ENCODE results near the gene NAT14. TPM values are rescaled to one million over a fixed set of nuclear protein-coding genes. Genes with fewer than 3 reads are reported as not detected.
"Not testable (repeated sequence)": the region's sequence is repeated elsewhere in the genome, so short reads cannot be mapped to it uniquely, and the experiment has no call there.

Gene NAT14
- total and polyA plus RNA-seq, 8 donors: 4.3 to 22.1 (median 8.7) TPM; not detected in 3

- H3K9me3 ChIP-seq: no peaks in the 10 kb centered on the region
- H3K36me3 ChIP-seq: no peaks in the 10 kb centered on the region
- peaks cover 7 to 19% (median 9%) of the 10 kb centered on the region in 4 donors for H3K4me1 ChIP-seq
- intact Hi-C loops (cut with DNase I; ENCODE audit: low total_unique reads): no loop called here
- WGBS, 5 donors: 85 to 95% (median 91%) methylated on average over 6 to 26 of the region's 26 CpGs
- TF ChIP-seq, protein P1, sequence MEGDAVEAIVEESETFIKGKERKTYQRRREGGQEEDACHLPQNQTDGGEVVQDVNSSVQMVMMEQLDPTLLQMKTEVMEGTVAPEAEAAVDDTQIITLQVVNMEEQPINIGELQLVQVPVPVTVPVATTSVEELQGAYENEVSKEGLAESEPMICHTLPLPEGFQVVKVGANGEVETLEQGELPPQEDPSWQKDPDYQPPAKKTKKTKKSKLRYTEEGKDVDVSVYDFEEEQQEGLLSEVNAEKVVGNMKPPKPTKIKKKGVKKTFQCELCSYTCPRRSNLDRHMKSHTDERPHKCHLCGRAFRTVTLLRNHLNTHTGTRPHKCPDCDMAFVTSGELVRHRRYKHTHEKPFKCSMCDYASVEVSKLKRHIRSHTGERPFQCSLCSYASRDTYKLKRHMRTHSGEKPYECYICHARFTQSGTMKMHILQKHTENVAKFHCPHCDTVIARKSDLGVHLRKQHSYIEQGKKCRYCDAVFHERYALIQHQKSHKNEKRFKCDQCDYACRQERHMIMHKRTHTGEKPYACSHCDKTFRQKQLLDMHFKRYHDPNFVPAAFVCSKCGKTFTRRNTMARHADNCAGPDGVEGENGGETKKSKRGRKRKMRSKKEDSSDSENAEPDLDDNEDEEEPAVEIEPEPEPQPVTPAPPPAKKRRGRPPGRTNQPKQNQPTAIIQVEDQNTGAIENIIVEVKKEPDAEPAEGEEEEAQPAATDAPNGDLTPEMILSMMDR (IDR thresholded peaks at IDR 0.05): no peak
- TF ChIP-seq EP300 (IDR thresholded peaks at IDR 0.05): no peak
- no peak for TF ChIP-seq POLR2A (IDR thresholded peaks at IDR 0.05)
- no peak for TF ChIP-seq POLR2AphosphoS5 (IDR thresholded peaks at IDR 0.05)
- DNase-seq: no peak
- no peak overlapping the region for H3K4me3 ChIP-seq
- H3K27me3 ChIP-seq: peaks cover 0 to 30% (median 0%) of the 10 kb centered on the region in 3 donors
- no peak overlapping the region for H3K27ac ChIP-seq
Measured at GRCh38 chr19:55530996-55531395, 46.0 kb downstream of the NAT14 start.

DNA sequence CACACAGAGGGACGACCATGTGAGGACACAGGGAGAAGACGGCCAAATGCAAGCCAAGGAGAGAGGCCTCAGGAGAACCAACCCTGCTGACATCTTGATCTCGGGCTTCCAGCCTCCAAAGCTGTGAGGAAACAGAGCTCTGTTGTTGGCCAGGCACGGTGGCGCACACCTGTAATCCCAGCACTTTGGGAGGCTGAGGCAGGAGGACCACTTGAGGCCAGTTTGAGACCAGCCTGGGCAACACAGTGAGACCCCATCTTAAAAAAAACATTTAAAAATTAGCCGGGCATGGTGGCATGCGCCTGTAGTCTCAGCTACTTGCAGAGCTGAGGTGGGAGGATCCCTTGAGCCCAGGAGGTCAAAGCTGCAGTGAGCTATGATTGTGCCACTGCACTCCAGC is 49.3 kb downstream of the NAT14 start:
- H3K27ac ChIP-seq; H3K36me3 ChIP-seq; H3K4me3 ChIP-seq; DNase-seq; intact Hi-C loops (cut with DNase I; ENCODE audit: low total_unique reads); H3K4me1 ChIP-seq; H3K9me3 ChIP-seq: not testable (repeated sequence)
- H3K27me3 ChIP-seq: peaks cover 0 to 21% (median 0%) of the 10 kb centered on the region in 3 donors
- WGBS, 5 donors: 81 to 96% (median 92%) methylated on average over 7 of the region's 7 CpGs

DNA sequence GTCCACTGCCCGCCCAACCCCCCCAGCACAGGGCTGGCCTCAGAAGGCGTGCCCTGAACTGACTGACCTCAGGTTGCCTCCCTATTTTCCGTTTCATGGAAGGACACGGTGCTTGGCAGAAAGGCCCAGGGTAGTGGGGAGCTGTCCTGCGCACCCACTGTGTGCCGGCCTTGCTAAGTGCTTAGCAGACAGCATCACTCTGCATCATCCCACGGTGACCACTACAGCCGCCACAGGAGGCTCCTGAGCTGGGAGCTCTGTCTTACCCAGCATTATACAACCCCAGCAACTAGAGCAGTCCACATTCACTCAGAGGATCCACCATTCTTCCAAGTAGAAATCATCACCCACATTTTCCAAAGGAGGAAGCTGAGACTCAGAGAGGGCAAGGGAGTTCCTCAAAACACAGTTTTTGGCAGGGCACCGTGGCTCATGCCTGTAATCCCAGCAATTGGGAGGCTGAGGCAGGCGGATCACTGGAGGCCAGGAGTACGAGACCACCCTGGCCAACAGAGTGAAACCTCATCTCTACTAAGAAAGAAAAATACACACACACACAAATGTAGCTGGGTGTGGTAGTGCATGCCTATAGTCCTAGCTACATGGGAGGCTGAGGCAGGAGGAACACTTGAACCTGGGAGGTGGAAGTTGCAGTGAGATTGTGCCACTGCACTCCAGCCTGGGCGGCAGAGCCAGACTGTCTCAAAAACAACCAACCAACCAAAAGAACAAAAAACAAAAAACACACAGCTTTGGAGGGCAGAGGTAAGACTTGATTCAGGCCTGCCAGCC is 50.4 kb downstream of the NAT14 start:
- TF ChIP-seq POLR2A (IDR thresholded peaks at IDR 0.05): no peak
- TF ChIP-seq, protein P1 (IDR thresholded peaks at IDR 0.05): no peak
- no peak for TF ChIP-seq EP300 (IDR thresholded peaks at IDR 0.05)
- WGBS, 5 donors: 69 to 77% (median 75%) methylated on average over 12 of the region's 12 CpGs

GRCh38 chr19:55535965-55536350 is 51.0 kb downstream of the NAT14 start:
- Histone ChIP-seq H3K27ac (no peak overlapping the region), H3K4me1 (no peaks in the 10 kb centered on the region), H3K4me3 (no peak overlapping the region), H3K27me3 (peaks cover 0 to 8% (median 0%) of the 10 kb centered on the region in 3 donors), H3K9me3 (no peaks in the 10 kb centered on the region), H3K36me3 (no peaks in the 10 kb centered on the region)
- intact Hi-C loops (cut with DNase I; ENCODE audit: low total_unique reads): no loop called here
- TF ChIP-seq, protein P1 (IDR thresholded peaks at IDR 0.05): no peak
- TF ChIP-seq EP300 (IDR thresholded peaks at IDR 0.05) (no peak), POLR2A (IDR thresholded peaks at IDR 0.05) (no peak), POLR2AphosphoS5 (IDR thresholded peaks at IDR 0.05) (no peak)
- DNase-seq: no peak
- 88 to 94% (median 91%) methylated on average over 9 to 22 of the region's 22 CpGs for WGBS, 5 donors

More for the DNA sequence above, 50.4 kb downstream of the NAT14 start:
- Histone ChIP-seq H3K4me3 (no peak overlapping the region), H3K36me3 (no peaks in the 10 kb centered on the region), H3K27ac (no peak overlapping the region), H3K27me3 (peaks cover 0 to 11% (median 0%) of the 10 kb centered on the region in 3 donors), H3K9me3 (no peaks in the 10 kb centered on the region), H3K4me1 (no peaks in the 10 kb centered on the region)
- DNase-seq: no peak
- intact Hi-C loops (cut with DNase I; ENCODE audit: low total_unique reads): no loop called here

GRCh38 chr19:55536366-55536765 is 51.4 kb downstream of the NAT14 start:
- peaks cover 0 to 5% (median 0%) of the 10 kb centered on the region in 3 donors for H3K27me3 ChIP-seq
- WGBS, 5 donors: 88 to 100% (median 96%) methylated on average over 2 to 11 of the region's 11 CpGs
- intact Hi-C loops (cut with DNase I; ENCODE audit: low total_unique reads): no loop called here
- H3K9me3 ChIP-seq: no peaks in the 10 kb centered on the region
- no peak overlapping the region for H3K4me3 ChIP-seq
- H3K4me1 ChIP-seq: no peaks in the 10 kb centered on the region
- H3K27ac ChIP-seq: no peak overlapping the region
- no peak for TF ChIP-seq EP300 (IDR thresholded peaks at IDR 0.05)
- TF ChIP-seq, protein P1 (IDR thresholded peaks at IDR 0.05): no peak
- TF ChIP-seq POLR2A (IDR thresholded peaks at IDR 0.05): no peak
- TF ChIP-seq POLR2AphosphoS5 (IDR thresholded peaks at IDR 0.05): no peak
- no peak for DNase-seq
- H3K36me3 ChIP-seq: no peaks in the 10 kb centered on the region

Data from stomach (tissue), 9 donors.